Nephron (organoid): Measurements from ENCODE around the gene UBR4.

Source experiments
- H3K27ac Mint-ChIP-seq, 3 experiments: 2 replicates each; pipeline ENCODE4 v1.8.0; 2020; ENCODE audit warnings: mixed read lengths in 3 of 3, mild to moderate bottlenecking in 2 of 3, moderate library complexity in 1 of 3
- H3K27me3 Mint-ChIP-seq: 2 replicates; pipeline ENCODE4 v1.8.0; 2021; ENCODE audit warnings: low read depth, mild to moderate bottlenecking, moderate library complexity, mixed read lengths
- H3K36me3 Mint-ChIP-seq: 2 replicates; pipeline ENCODE4 v1.8.0; 2020; ENCODE audit warnings: low read depth, mixed read lengths
- H3K4me1 Mint-ChIP-seq: 2 replicates; pipeline ENCODE4 v1.8.0; 2020; ENCODE audit warnings: mixed read lengths
- H3K4me3 Mint-ChIP-seq, 3 experiments: 2 replicates each; pipeline ENCODE4 v1.8.0; 2020; ENCODE audit warnings: mild to moderate bottlenecking in 3 of 3, mixed read lengths in 3 of 3, moderate library complexity in 2 of 3
- H3K9me3 Mint-ChIP-seq: 2 replicates; pipeline ENCODE4 v1.8.0; 2020; ENCODE audit warnings: mixed read lengths
- CTCF ChIP-seq, 3 experiments: fragments of 200-600 bp; sonication (generic); IDR thresholded peaks; one replicate each; pipeline ENCODE4 v1.5.0; 2021; ENCODE audit warnings: antibody characterized with exemption in 3 of 3; ENCODE audit not compliant: unreplicated experiment in 3 of 3

UBR4 gene

GRCh38 chr1:19156676-19157075, 53.4 kb downstream of the UBR4 start:
- H3K27ac Mint-ChIP-seq, result peak overlapping the region in 1 of 3 experiments; percentile 8
- TF ChIP-seq CTCF (IDR thresholded peaks at IDR 0.05; ENCODE audit: unreplicated experiment in 3 of 3), result no peak
- no peaks in the 10 kb centered on the region for H3K27me3 Mint-ChIP-seq
- H3K36me3 Mint-ChIP-seq, result peaks cover 91% of the 10 kb centered on the region
- H3K9me3 Mint-ChIP-seq, result no peaks in the 10 kb centered on the region
- no peaks in the 10 kb centered on the region for H3K4me1 Mint-ChIP-seq
- no peak overlapping the region for H3K4me3 Mint-ChIP-seq

DNA sequence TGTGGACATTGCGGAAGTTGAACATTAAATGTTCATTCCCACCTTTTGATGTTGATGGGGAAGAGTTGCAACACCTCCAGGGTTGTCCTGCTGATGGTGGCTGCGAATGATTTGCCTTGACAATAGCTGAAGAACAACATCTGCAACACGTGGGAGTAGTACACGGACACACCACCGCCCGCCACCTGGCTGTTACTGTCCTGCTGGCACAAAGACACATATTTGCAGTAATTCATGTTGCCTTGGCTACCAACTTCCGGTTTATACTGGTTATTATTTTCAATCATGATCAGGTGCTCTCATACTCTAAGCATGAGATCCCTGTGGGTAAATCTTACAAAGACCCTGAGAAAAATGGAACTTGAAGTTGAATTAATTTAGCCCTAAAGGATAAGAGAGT, 55.2 kb downstream of the UBR4 start:
- no peak overlapping the region for H3K27ac Mint-ChIP-seq
- no peaks in the 10 kb centered on the region for H3K4me1 Mint-ChIP-seq
- no peaks in the 10 kb centered on the region for H3K27me3 Mint-ChIP-seq
- no peak overlapping the region for H3K4me3 Mint-ChIP-seq
- H3K9me3 Mint-ChIP-seq, result no peaks in the 10 kb centered on the region
- no peak for TF ChIP-seq CTCF (IDR thresholded peaks at IDR 0.05; ENCODE audit: unreplicated experiment in 3 of 3)
- peaks cover 87% of the 10 kb centered on the region for H3K36me3 Mint-ChIP-seq

GRCh38 chr1:19153169-19153568, 56.9 kb downstream of the UBR4 start:
- Mint-ChIP-seq H3K4me3 (no peak overlapping the region), H3K4me1 (no peaks in the 10 kb centered on the region), H3K9me3 (no peaks in the 10 kb centered on the region), H3K27ac (no peak overlapping the region), H3K36me3 (peaks cover 94% of the 10 kb centered on the region), H3K27me3 (no peaks in the 10 kb centered on the region)
- TF ChIP-seq CTCF (IDR thresholded peaks at IDR 0.05; ENCODE audit: unreplicated experiment in 3 of 3), result no peak

DNA sequence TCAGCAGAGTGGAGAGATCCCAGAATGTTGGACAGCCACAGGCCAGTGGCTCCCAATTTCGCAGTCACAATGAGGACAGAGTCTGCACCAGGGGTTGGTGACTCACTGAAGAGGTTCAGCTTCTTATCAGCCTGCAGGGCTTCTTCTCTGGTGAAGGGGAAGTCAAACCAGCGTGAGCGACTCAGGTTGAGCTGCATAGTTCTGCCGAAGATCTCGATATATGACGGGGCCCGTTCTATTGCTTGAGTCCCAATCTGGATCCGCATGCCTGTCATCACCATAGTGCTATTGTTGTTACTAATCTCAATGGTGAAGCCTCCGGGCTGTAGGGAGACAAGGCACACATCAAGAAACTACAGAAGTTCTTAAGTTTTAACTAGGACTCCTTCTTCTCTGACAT, 58.5 kb downstream of the UBR4 start:
- Mint-ChIP-seq H3K27ac (no peak overlapping the region), H3K4me1 (no peaks in the 10 kb centered on the region), H3K4me3 (no peak overlapping the region), H3K27me3 (no peaks in the 10 kb centered on the region), H3K9me3 (no peaks in the 10 kb centered on the region), H3K36me3 (peaks cover 96% of the 10 kb centered on the region)
- TF ChIP-seq CTCF (IDR thresholded peaks at IDR 0.05; ENCODE audit: unreplicated experiment in 3 of 3), result no peak

- Mint-ChIP-seq H3K4me1 (no peaks in the 10 kb centered on the region), H3K36me3 (peaks cover 95% of the 10 kb centered on the region), H3K4me3 (no peak overlapping the region), H3K9me3 (no peaks in the 10 kb centered on the region), H3K27ac (no peak overlapping the region), H3K27me3 (no peaks in the 10 kb centered on the region)
- TF ChIP-seq CTCF (IDR thresholded peaks at IDR 0.05; ENCODE audit: unreplicated experiment in 3 of 3), result no peak
Measured at GRCh38 chr1:19149736-19150135, 60.3 kb downstream of the UBR4 start.

GRCh38 chr1:19140465-19140864, 69.6 kb downstream of the UBR4 start:
- Mint-ChIP-seq H3K27me3 (no peaks in the 10 kb centered on the region), H3K9me3 (peaks cover 6% of the 10 kb centered on the region), H3K27ac (no peak overlapping the region), H3K36me3 (peaks cover 92% of the 10 kb centered on the region), H3K4me1 (no peaks in the 10 kb centered on the region), H3K4me3 (no peak overlapping the region)
- TF ChIP-seq CTCF (IDR thresholded peaks at IDR 0.05; ENCODE audit: unreplicated experiment in 3 of 3), result no peak
